ENCODE data around the gene FADS3. TPM values are rescaled to one million over a fixed set of nuclear protein-coding genes. Genes with fewer than 3 reads are reported as not detected.

The FADS3 gene
- total and polyA plus RNA-seq, 9 of the 15 experiments (the other 6 are each of a cell fraction or from before 2014, with no cell fraction given) = 0.97 to 148 (median 92.7) TPM

DNA sequence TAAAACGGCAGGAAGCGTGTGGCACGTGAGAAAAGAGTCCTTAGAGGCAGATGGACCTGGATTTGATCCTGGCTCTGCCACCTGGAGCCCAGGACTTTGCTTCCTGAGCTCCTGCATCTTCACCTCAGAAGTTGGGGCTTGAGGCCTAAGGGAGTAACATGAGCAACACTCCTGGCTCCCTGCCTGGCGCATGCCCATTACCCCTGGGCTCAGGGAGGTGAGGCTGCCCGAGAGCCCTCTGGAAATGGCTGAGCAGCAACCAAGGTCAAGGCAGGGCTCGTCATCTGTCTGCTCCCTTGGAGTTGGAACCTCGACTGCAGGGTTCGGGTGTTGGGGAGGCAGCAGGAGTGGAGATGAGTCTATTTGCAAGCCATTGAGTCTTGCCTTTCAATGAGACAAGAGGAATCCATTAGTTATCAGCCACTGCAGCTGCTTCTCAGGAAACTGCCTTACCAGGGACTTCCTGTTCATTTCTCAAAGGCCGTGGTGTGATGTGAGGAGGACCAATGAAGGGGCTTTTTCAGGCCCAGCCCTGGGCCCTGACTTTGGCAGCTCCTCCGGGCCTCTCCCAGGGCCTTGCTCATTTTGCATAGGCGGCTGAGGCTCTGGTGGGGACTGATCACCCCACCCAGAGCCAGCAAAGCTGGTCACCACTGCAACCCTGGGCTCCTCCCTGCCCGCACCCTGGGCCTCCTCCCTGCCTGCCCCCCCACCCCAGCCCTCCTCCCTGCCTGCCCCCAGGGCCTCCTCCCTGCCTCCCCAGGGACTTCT, 56.9 kb downstream of the FADS3 start (continued):
- TF ChIP-seq GTF2A2 (tag; IDR thresholded peaks at IDR 0.05) (no peak), HNRNPL (IDR thresholded peaks at IDR 0.05; ENCODE audit: low read depth, low read length) (0 out of 2 replicates have a peak, but pooled peaks have one; percentile 58), TCF7 (IDR thresholded peaks at IDR 0.05; ENCODE audit: borderline replicate concordance) (no peak), PCBP1 (IDR thresholded peaks at IDR 0.05; ENCODE audit: low read depth, low read length, poor library complexity, severe bottlenecking) (no peak), MED1 (CRISPR knock-in tag; IDR thresholded peaks at IDR 0.05; ENCODE audit: borderline replicate concordance) (no peak), ZNF146 (CRISPR knock-in tag; IDR thresholded peaks at IDR 0.05; ENCODE audit: unreplicated experiment) (no peak), JUN (IDR thresholded peaks at IDR 0.05; ENCODE audit: borderline replicate concordance, low read depth, low read length) (peak; percentile 20; the same call in 1 of the 2 replicates), JUN (CRISPR knock-in tag; IDR thresholded peaks at IDR 0.05; ENCODE audit: borderline replicate concordance) (no peak), ZNF165 (CRISPR knock-in tag; IDR thresholded peaks at IDR 0.05; ENCODE audit: borderline replicate concordance) (peak; percentile 6; the same call in 1 of the 2 replicates), MYNN (IDR thresholded peaks at IDR 0.05) (no peak), MYNN (CRISPR knock-in tag; IDR thresholded peaks at IDR 0.05) (no peak), HDAC3 (IDR thresholded peaks at IDR 0.05; ENCODE audit: borderline replicate concordance, partially characterized antibody) (no peak), BHLHE40 (IDR thresholded peaks at IDR 0.05; ENCODE audit: low read length) (peak; percentile 38; the same call in 1 of the 2 replicates), ZNF764 (CRISPR knock-in tag; IDR thresholded peaks at IDR 0.05; ENCODE audit: low read depth) (no peak; the same call in 1 of the 2 replicates), NFRKB (IDR thresholded peaks at IDR 0.05; ENCODE audit: low read depth) (peak; percentile 99), ZNF717 (CRISPR knock-in tag; IDR thresholded peaks at IDR 0.05) (no peak)
- TF ChIP-seq, protein P1, sequence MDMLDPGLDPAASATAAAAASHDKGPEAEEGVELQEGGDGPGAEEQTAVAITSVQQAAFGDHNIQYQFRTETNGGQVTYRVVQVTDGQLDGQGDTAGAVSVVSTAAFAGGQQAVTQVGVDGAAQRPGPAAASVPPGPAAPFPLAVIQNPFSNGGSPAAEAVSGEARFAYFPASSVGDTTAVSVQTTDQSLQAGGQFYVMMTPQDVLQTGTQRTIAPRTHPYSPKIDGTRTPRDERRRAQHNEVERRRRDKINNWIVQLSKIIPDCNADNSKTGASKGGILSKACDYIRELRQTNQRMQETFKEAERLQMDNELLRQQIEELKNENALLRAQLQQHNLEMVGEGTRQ (CRISPR knock-in tag; IDR thresholded peaks at IDR 0.05) = no peak
- TF ChIP-seq, protein P2, sequence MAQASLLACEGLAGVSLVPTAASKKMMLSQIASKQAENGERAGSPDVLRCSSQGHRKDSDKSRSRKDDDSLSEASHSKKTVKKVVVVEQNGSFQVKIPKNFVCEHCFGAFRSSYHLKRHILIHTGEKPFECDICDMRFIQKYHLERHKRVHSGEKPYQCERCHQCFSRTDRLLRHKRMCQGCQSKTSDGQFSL (CRISPR knock-in tag; IDR thresholded peaks at IDR 0.05) = peak; percentile 89
- TF ChIP-seq, protein P2 (tag; IDR thresholded peaks at IDR 0.05) = peak; percentile 70 to 91; a peak in 3 of 4 replicates
- TF ChIP-seq, protein P3, sequence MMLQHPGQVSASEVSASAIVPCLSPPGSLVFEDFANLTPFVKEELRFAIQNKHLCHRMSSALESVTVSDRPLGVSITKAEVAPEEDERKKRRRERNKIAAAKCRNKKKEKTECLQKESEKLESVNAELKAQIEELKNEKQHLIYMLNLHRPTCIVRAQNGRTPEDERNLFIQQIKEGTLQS (IDR thresholded peaks at IDR 0.05) = no peak
- TF ChIP-seq, protein P3 (CRISPR knock-in tag; conservative IDR thresholded peaks at IDR 0.05) = no peak
- TF ChIP-seq, protein P4, sequence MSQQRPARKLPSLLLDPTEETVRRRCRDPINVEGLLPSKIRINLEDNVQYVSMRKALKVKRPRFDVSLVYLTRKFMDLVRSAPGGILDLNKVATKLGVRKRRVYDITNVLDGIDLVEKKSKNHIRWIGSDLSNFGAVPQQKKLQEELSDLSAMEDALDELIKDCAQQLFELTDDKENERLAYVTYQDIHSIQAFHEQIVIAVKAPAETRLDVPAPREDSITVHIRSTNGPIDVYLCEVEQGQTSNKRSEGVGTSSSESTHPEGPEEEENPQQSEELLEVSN (IDR thresholded peaks at IDR 0.05; ENCODE audit: borderline replicate concordance in 1 of 2, extremely low read depth in 1 of 2, insufficient read depth in 1 of 2, insufficient read length in 1 of 2, low read depth in 1 of 2, low read length in 1 of 2, poor library complexity in 1 of 2, severe bottlenecking in 1 of 2) = peak; percentile 9 to 29
- TF ChIP-seq, protein P5, sequence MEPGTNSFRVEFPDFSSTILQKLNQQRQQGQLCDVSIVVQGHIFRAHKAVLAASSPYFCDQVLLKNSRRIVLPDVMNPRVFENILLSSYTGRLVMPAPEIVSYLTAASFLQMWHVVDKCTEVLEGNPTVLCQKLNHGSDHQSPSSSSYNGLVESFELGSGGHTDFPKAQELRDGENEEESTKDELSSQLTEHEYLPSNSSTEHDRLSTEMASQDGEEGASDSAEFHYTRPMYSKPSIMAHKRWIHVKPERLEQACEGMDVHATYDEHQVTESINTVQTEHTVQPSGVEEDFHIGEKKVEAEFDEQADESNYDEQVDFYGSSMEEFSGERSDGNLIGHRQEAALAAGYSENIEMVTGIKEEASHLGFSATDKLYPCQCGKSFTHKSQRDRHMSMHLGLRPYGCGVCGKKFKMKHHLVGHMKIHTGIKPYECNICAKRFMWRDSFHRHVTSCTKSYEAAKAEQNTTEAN (CRISPR knock-in tag; IDR thresholded peaks at IDR 0.05) = no peak

All from K562 (cell line).